SK-N-MC (cell line): Measurements from ENCODE around the gene AGAP6.
"Not testable (repeated sequence)": the region's sequence is repeated elsewhere in the genome, so short reads cannot be mapped to it uniquely, and the experiment has no call there.

Source experiments
- EZH2 ChIP-seq: fragments of 200-600 bp; sonication (generic); IDR thresholded peaks from one replicate; pipeline ENCODE4 v1.6.1; 2017; ENCODE audit warnings: antibody characterized with exemption
- POLR2AphosphoS5 ChIP-seq: IDR thresholded peaks from 2 replicates; pipeline ENCODE4 v1.6.1; 2012; ENCODE audit warnings: mild to moderate bottlenecking, low read depth, low read length, borderline replicate concordance

DNA sequence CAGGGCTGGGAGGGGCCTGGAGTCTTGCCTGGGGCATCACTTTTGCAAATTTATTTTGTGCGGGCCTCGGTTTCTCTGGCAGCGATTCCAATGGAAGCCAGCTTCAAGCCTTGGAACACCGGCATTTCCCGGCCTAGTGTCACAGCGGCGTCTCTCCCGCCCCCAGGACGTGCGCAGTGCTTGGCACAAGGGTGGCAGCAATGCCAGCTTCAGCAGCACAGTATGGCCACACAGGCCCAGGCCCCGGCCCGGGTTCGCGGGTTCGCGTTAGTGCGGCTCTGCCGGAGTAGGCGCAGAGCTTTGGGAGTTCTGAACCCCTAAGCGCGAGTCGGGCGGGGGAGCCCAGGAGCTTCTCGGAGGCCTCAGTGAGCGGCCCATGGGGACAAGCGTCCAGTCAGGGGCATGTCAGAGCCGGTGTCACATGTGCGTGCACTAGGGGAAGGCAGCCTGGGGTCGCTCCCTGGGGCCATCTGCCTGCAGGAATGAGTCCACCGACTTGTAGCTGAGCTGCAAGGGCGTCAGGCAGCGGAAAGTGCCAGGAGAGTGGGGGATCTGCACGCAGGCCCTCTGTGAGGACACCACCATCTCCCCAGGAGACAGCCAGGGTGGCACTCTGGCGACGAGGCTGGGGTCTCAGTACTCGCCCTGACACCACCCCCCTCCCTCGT, 36.6 kb downstream of the AGAP6 start:
- not testable (repeated sequence) for TF ChIP-seq EZH2, POLR2AphosphoS5
